DND-41 (cell line): Measurements from ENCODE around the gene CH25H.
A peak's percentile ranks its signal among the peaks of the same experiment; 100 is the strongest.

Experiments
- ATAC-seq: fragments of 200-7000 bp; cut with Tn5 transposase; 3 replicates; pipeline ENCODE4 v1.9.1; 2021; ENCODE audit warnings: low read depth; ENCODE audit not compliant: insufficient read depth
- DNase-seq: peaks from one replicate; pipeline ENCODE4 v3.0.0-alpha.2; 2020
- H2AFZ ChIP-seq: 2 replicates; pipeline ENCODE4 v1.6.0; 2012; ENCODE audit warnings: low read depth, low read length
- H3K27ac ChIP-seq: 2 replicates; pipeline ENCODE4 v1.5.1; 2012; ENCODE audit warnings: low read length, inconsistent platforms
- H3K27me3 ChIP-seq: fragments of 200-600 bp; sonication (generic); 2 replicates; pipeline ENCODE4 v1.6.0; 2012; ENCODE audit warnings: low read length, mild to moderate bottlenecking, inconsistent platforms; ENCODE audit not compliant: insufficient read depth, poor library complexity
- H3K36me3 ChIP-seq: 2 replicates; pipeline ENCODE4 v1.5.1; 2012; ENCODE audit warnings: low read length, inconsistent platforms; ENCODE audit not compliant: insufficient read depth
- H3K4me1 ChIP-seq: 2 replicates; pipeline ENCODE4 v1.5.1; 2012; ENCODE audit warnings: mild to moderate bottlenecking, low read length; ENCODE audit not compliant: insufficient read depth
- H3K4me2 ChIP-seq: 2 replicates; pipeline ENCODE4 v1.6.0; 2012; ENCODE audit warnings: mild to moderate bottlenecking, moderate library complexity, low read length, inconsistent platforms; ENCODE audit not compliant: insufficient read depth
- H3K4me3 ChIP-seq, 2 experiments: fragments of 200-600 bp in 1 of 2; shearing (Covaris generic) in 1 of 2; 2 replicates each; pipeline ENCODE4 v1.5.1; 2012 to 2016; ENCODE audit warnings: inconsistent platforms in 2 of 2, low read length in 2 of 2, mild to moderate bottlenecking in 2 of 2, low read depth in 1 of 2, moderate library complexity in 1 of 2
- H3K79me2 ChIP-seq: 2 replicates; pipeline ENCODE4 v1.6.0; 2012; ENCODE audit warnings: low read length, inconsistent platforms; ENCODE audit not compliant: insufficient read depth
- H3K9ac ChIP-seq: 2 replicates; pipeline ENCODE4 v1.6.0; 2012; ENCODE audit warnings: low read depth, mild to moderate bottlenecking, inconsistent platforms, low read length, moderate library complexity
- H3K9me3 ChIP-seq: 2 replicates; pipeline ENCODE4 v1.5.1; 2012; ENCODE audit warnings: low read length, moderate library complexity, mild to moderate bottlenecking, inconsistent platforms; ENCODE audit not compliant: insufficient read depth, severe bottlenecking
- H4K20me1 ChIP-seq: 2 replicates; pipeline ENCODE4 v1.6.0; 2012; ENCODE audit warnings: low read length; ENCODE audit not compliant: insufficient read depth
- EZH2 ChIP-seq: IDR thresholded peaks from 3 replicates; pipeline ENCODE4 v1.6.1; 2012; ENCODE audit warnings: borderline replicate concordance, low read depth, mild to moderate bottlenecking, moderate library complexity, low read length, inconsistent platforms; ENCODE audit not compliant: severe bottlenecking
- TF ChIP-seq, protein P1 (sequence below): IDR thresholded peaks from 2 replicates; pipeline ENCODE4 v1.5.1; 2012; ENCODE audit warnings: borderline replicate concordance, low read length, moderate library complexity, mild to moderate bottlenecking; ENCODE audit not compliant: poor library complexity, severe bottlenecking; ENCODE audit errors: extremely low read depth

Gene CH25H

DNA sequence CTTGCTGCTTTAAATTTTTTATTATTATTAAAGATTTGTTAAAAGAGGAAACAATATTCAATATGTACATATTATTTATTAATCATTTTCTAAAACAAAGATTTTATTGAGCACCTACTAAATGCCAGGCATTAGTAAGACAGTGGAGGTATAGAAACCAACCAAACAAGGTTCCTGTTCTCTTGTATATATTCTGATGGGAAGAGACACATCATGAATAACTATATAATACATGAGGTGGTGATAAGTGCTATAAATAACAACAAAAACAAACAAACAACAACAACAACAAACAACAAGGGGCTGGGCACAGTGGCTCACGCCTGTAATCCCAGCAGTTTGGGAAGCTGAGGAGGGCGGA is 45.1 kb upstream of the CH25H start:
- TF ChIP-seq, protein P1, sequence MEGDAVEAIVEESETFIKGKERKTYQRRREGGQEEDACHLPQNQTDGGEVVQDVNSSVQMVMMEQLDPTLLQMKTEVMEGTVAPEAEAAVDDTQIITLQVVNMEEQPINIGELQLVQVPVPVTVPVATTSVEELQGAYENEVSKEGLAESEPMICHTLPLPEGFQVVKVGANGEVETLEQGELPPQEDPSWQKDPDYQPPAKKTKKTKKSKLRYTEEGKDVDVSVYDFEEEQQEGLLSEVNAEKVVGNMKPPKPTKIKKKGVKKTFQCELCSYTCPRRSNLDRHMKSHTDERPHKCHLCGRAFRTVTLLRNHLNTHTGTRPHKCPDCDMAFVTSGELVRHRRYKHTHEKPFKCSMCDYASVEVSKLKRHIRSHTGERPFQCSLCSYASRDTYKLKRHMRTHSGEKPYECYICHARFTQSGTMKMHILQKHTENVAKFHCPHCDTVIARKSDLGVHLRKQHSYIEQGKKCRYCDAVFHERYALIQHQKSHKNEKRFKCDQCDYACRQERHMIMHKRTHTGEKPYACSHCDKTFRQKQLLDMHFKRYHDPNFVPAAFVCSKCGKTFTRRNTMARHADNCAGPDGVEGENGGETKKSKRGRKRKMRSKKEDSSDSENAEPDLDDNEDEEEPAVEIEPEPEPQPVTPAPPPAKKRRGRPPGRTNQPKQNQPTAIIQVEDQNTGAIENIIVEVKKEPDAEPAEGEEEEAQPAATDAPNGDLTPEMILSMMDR = no peak
- TF ChIP-seq EZH2 = no peak
- ATAC-seq = no peak
- H3K4me2 ChIP-seq = peak overlapping the region; percentile 96; the same call in 1 of the 2 replicates

DNA sequence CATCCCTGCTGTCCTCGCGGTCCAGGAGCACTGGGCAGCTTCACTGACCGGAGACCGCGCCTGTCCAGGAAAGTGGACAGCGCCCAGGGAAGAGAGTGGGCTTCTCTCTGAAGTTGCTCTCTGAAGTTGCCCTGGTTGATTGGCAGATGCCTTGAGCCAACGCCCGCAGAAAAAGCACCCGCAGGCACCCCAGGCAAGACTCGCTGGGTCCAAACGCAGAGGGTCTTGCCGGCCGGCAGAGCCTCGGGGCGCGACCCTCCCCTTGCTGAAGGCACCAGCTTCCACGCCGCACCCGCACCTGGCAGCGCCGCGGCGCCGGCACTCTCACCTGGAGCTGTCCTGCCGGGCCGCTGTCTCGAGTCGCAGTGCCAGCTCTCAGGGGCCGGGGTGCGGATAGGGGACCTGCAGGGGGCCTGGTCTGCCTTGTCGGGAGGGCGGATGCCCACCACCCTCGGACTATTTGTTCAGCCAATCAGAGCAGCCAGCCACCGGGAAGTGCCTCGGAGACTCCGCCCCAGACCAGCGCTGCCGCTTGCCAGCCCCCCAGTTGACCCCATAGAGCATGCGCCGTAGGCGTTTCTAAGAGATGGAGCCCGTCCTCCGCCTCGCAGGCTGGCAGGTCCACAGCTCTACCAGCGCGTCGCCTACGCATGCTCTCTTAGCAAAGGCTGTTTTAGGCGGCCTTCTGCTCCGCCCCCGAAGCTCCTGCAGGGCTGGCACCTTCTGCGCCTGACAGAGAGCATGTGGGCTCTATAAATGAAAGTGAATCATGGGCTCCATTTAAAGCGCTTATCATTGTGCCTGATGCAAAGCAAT is 44.5 kb upstream of the CH25H start, which contains the start of gene LIPA:
TSS of gene LIPA (minus strand) at position 367 of the 816 bp plus-strand sequence. CDS start 4,127 bp downstream, outside the sequence.
- peak within 1 kb of the TSS; percentile 97 for H2AFZ ChIP-seq
- peak within 1 kb of the TSS; percentile 75 to 83; a peak in 3 of 4 replicates for H3K4me3 ChIP-seq
- no peaks in the 10 kb centered on the region for H4K20me1 ChIP-seq
- ATAC-seq = peak; percentile 97
- peaks cover 6% of the 10 kb centered on the region for H3K79me2 ChIP-seq
- DNase-seq = peak; percentile 99
- H3K4me1 ChIP-seq = peaks cover 19% of the 10 kb centered on the region
- H3K27me3 ChIP-seq = no peaks in the 10 kb centered on the region
- peak within 1 kb of the TSS; percentile 73 for H3K27ac ChIP-seq
- H3K4me2 ChIP-seq = peak within 1 kb of the TSS; percentile 96
- peak within 1 kb of the TSS; percentile 80 for H3K9ac ChIP-seq
- peaks cover 15% of the 10 kb centered on the region for H3K9me3 ChIP-seq
- H3K36me3 ChIP-seq = no peaks in the 10 kb centered on the region
- no peak for TF ChIP-seq EZH2
- TF ChIP-seq, protein P1 = no peak

More for the DNA sequence above, 45.1 kb upstream of the CH25H start:
- no peaks in the 10 kb centered on the region for H4K20me1 ChIP-seq
- peak overlapping the region; percentile 22; the same call in 1 of the 2 replicates for H3K9ac ChIP-seq
- no peak for DNase-seq
- no peaks in the 10 kb centered on the region for H3K27me3 ChIP-seq
- peak overlapping the region in 1 of 2 experiments; percentile 83; a peak in 1 of 4 replicates for H3K4me3 ChIP-seq
- H3K4me1 ChIP-seq = peaks cover 19% of the 10 kb centered on the region
- H3K79me2 ChIP-seq = peaks cover 6% of the 10 kb centered on the region
- H2AFZ ChIP-seq = peak overlapping the region; percentile 72
- no peaks in the 10 kb centered on the region for H3K36me3 ChIP-seq
- H3K27ac ChIP-seq = peak overlapping the region; percentile 59; the same call in 1 of the 2 replicates
- peaks cover 15% of the 10 kb centered on the region for H3K9me3 ChIP-seq

DNA sequence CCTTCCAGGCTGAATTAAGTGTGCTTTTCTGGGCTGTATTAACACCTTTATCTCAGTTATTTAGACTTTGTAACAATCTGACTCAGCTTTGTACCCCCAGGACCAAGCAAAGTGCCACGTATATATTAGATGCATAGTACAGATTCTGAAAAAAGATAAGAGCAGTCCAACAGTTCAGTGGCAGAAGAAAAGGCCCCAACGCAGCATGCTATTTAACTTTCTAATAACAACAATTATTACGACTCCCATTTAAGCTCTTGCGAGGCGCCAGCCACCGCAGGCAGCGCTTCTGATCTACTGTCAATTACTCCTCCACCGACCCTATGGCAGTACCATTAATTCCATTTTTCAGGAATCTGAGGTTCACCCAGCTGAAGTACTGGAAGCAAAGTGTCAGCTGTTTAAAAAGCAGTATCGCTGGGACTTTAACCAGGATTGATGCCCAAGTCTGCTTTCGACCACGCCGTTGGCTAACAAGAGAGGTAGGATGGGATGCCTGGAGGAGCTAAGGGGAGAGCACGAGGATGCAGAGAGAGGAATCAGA is 43.8 kb upstream of the CH25H start:
- no peak for TF ChIP-seq EZH2
- TF ChIP-seq, protein P1 = no peak
- peak overlapping the region; percentile 80 for H3K9ac ChIP-seq
- peaks cover 6% of the 10 kb centered on the region for H3K79me2 ChIP-seq
- DNase-seq = no peak
- H4K20me1 ChIP-seq = no peaks in the 10 kb centered on the region
- peak overlapping the region; percentile 73 for H3K27ac ChIP-seq
- ATAC-seq = no peak
- H3K27me3 ChIP-seq = no peaks in the 10 kb centered on the region
- H3K4me2 ChIP-seq = peak overlapping the region; percentile 96
- peak overlapping the region; percentile 75 to 83; a peak in 3 of 4 replicates for H3K4me3 ChIP-seq
- peak overlapping the region; percentile 97 for H2AFZ ChIP-seq
- peaks cover 19% of the 10 kb centered on the region for H3K4me1 ChIP-seq
- H3K36me3 ChIP-seq = no peaks in the 10 kb centered on the region
- H3K9me3 ChIP-seq = peaks cover 15% of the 10 kb centered on the region
